AG10803 (cell line): Measurements from ENCODE around the gene MAGEH1.
A peak's percentile ranks its signal among the peaks of the same experiment; 100 is the strongest.
"Not testable (repeated sequence)": the region's sequence is repeated elsewhere in the genome, so short reads cannot be mapped to it uniquely, and the experiment has no call there.

Experiments used
- DNase-seq: peaks from one replicate; pipeline ENCODE4 v3.0.0; 2010; ENCODE audit warnings: low read depth
- H3K4me3 ChIP-seq: 2 replicates; pipeline ENCODE4 v1.5.1; 2011; ENCODE audit warnings: mild to moderate bottlenecking, low read length, control low read depth
- CTCF ChIP-seq: conservative IDR thresholded peaks from 2 replicates; pipeline ENCODE4 v1.5.1; 2011; ENCODE audit warnings: mild to moderate bottlenecking, low read length, control low read depth, inconsistent platforms

Gene MAGEH1

GRCh38 chrX:55479956-55480355 is 28.0 kb downstream of the MAGEH1 start:
- not testable (repeated sequence) for DNase-seq

GRCh38 chrX:55480390-55481062 is 28.6 kb downstream of the MAGEH1 start:
- TF ChIP-seq CTCF, result no peak
- H3K4me3 ChIP-seq, result no peak overlapping the region
- no peak for DNase-seq

More at GRCh38 chrX:55479956-55480355, 28.0 kb downstream of the MAGEH1 start:
- H3K4me3 ChIP-seq, result not testable (repeated sequence)

- TF ChIP-seq CTCF, result no peak
- DNase-seq, result no peak
- no peak overlapping the region for H3K4me3 ChIP-seq
Measured at GRCh38 chrX:55484948-55485347, 33.0 kb downstream of the MAGEH1 start.

- no peak for TF ChIP-seq CTCF
- peak; percentile 32 for DNase-seq
- H3K4me3 ChIP-seq, result no peak overlapping the region
Measured at GRCh38 chrX:55486736-55487135, 34.8 kb downstream of the MAGEH1 start.

GRCh38 chrX:55487143-55487542 is 35.2 kb downstream of the MAGEH1 start:
- no peak for DNase-seq
- H3K4me3 ChIP-seq, result no peak overlapping the region
- TF ChIP-seq CTCF, result no peak

GRCh38 chrX:55488006-55488592 is 36.2 kb downstream of the MAGEH1 start:
- no peak for DNase-seq
- no peak for TF ChIP-seq CTCF
- H3K4me3 ChIP-seq, result peak overlapping the region; percentile 47

- DNase-seq, result peak; percentile 49
Measured at GRCh38 chrX:55488593-55489313, 36.8 kb downstream of the MAGEH1 start.

More at GRCh38 chrX:55488593-55489313, 36.8 kb downstream of the MAGEH1 start:
- H3K4me3 ChIP-seq, result peak overlapping the region; percentile 73
- TF ChIP-seq CTCF, result no peak; the same call in 1 of the 2 replicates
